ENCODE measurements around the gene UBC. TPM values are rescaled to one million over a fixed set of nuclear protein-coding genes. Genes with fewer than 3 reads are reported as not detected.
A peak's percentile ranks its signal among the peaks of the same experiment; 100 is the strongest.

UBC gene
- total and polyA plus RNA-seq, 9 of the 15 experiments (the other 6 are each of a cell fraction or from before 2014, with no cell fraction given): 533 to 1,153 (median 813) TPM

- TF ChIP-seq HMG20A (CRISPR knock-in tag; conservative IDR thresholded peaks at IDR 0.05) (no peak), RBFOX2 (IDR thresholded peaks at IDR 0.05; ENCODE audit: low read depth, low read length) (peak; percentile 99), HNRNPK (IDR thresholded peaks at IDR 0.05; ENCODE audit: low read depth, low read length, poor library complexity, severe bottlenecking) (no peak), RHOXF2B (CRISPR knock-in tag; conservative IDR thresholded peaks at IDR 0.05) (0 out of 2 replicates have a peak, but pooled peaks have one; percentile 79), NKRF (IDR thresholded peaks at IDR 0.05; ENCODE audit: borderline replicate concordance) (peak; percentile 89), TFE3 (CRISPR knock-in tag; IDR thresholded peaks at IDR 0.05) (no peak), HEY1 (CRISPR knock-in tag; IDR thresholded peaks at IDR 0.05; ENCODE audit: borderline replicate concordance) (0 out of 2 replicates have a peak, but pooled peaks have one; percentile 33), ZNF282 (CRISPR knock-in tag; IDR thresholded peaks at IDR 0.05) (no peak), NR1H2 (CRISPR knock-in tag; IDR thresholded peaks at IDR 0.05) (0 out of 2 replicates have a peak, but pooled peaks have one; percentile 39), ZNF175 (CRISPR knock-in tag; IDR thresholded peaks at IDR 0.05; ENCODE audit: low read depth) (peak; percentile 65; the same call in 1 of the 2 replicates), THRAP3 (IDR thresholded peaks at IDR 0.05; ENCODE audit: borderline replicate concordance) (peak; percentile 73; the same call in 1 of the 2 replicates), ELK1 (CRISPR knock-in tag; IDR thresholded peaks at IDR 0.05) (no peak), ZFP1 (CRISPR knock-in tag; IDR thresholded peaks at IDR 0.05) (no peak), ZNF263 (CRISPR knock-in tag; IDR thresholded peaks at IDR 0.05; ENCODE audit: borderline replicate concordance) (peak; percentile 74), ZNF436 (CRISPR knock-in tag; IDR thresholded peaks at IDR 0.05) (no peak), ZNF644 (tag; IDR thresholded peaks at IDR 0.05; ENCODE audit: low read depth) (peak; percentile 77; the same call in 1 of the 2 replicates), EZH2 (IDR thresholded peaks at IDR 0.05; ENCODE audit: borderline replicate concordance, low read depth, low read length) (no peak), LEF1 (IDR thresholded peaks at IDR 0.05) (peak; percentile 91), JUNB (CRISPR knock-in tag; conservative IDR thresholded peaks at IDR 0.05) (no peak), SIX5 (IDR thresholded peaks at IDR 0.05; ENCODE audit: borderline replicate concordance in 1 of 2, insufficient read depth in 1 of 2, low read depth in 1 of 2, low read length in 2 of 2) (no peak)
- TF ChIP-seq, protein P1, sequence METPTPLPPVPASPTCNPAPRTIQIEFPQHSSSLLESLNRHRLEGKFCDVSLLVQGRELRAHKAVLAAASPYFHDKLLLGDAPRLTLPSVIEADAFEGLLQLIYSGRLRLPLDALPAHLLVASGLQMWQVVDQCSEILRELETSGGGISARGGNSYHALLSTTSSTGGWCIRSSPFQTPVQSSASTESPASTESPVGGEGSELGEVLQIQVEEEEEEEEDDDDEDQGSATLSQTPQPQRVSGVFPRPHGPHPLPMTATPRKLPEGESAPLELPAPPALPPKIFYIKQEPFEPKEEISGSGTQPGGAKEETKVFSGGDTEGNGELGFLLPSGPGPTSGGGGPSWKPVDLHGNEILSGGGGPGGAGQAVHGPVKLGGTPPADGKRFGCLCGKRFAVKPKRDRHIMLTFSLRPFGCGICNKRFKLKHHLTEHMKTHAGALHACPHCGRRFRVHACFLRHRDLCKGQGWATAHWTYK (CRISPR knock-in tag; IDR thresholded peaks at IDR 0.05): peak; percentile 60; the same call in 1 of the 2 replicates
These were observed at the start of gene UBC (continued) for GRCh38 chr12:124914392-124915238.

Data from K562 (cell line).